Measurements from ENCODE around the gene BRF1.

The BRF1 gene

GRCh38 chr14:105252552-105253328, 48.1 kb downstream of the BRF1 start:
- TF ChIP-seq CTCF (conservative IDR thresholded peaks at IDR 0.05; ENCODE audit: low read length) (no peak), EZH2phosphoT487 (IDR thresholded peaks at IDR 0.05; ENCODE audit: borderline replicate concordance) (no peak)
- H3K27me3 ChIP-seq (ENCODE audit: insufficient read depth, low read length, poor library complexity, severe bottlenecking), result no peaks in the 10 kb centered on the region
- no peak overlapping the region for H3K4me3 ChIP-seq (ENCODE audit: low read length, poor library complexity, severe bottlenecking)
- no peak overlapping the region for H3K4me2 ChIP-seq (ENCODE audit: low read depth, low read length, poor library complexity, severe bottlenecking)
- H3K4me1 ChIP-seq (ENCODE audit: insufficient read depth, low read length, poor library complexity, severe bottlenecking), result peaks cover 13% of the 10 kb centered on the region
- peaks cover 11% of the 10 kb centered on the region; the same call in 1 of the 2 replicates for H3K79me2 ChIP-seq (ENCODE audit: insufficient read depth, low read length)
- no peak overlapping the region for H3K9ac ChIP-seq (ENCODE audit: low read depth, low read length, poor library complexity, severe bottlenecking)
- no peak overlapping the region for H2AFZ ChIP-seq (ENCODE audit: low read length)
- H3F3A ChIP-seq (ENCODE audit: low read depth), result no peaks in the 10 kb centered on the region
- no peaks in the 10 kb centered on the region for H3K9me3 ChIP-seq (ENCODE audit: insufficient read depth, low read depth, low read length)
- H4K20me1 ChIP-seq (ENCODE audit: insufficient read depth, low read length, poor library complexity, severe bottlenecking), result no peaks in the 10 kb centered on the region
- H3K36me3 ChIP-seq (ENCODE audit: insufficient read depth, low read length), result peaks cover 6% of the 10 kb centered on the region; the same call in 1 of the 2 replicates
- H3K9me2 ChIP-seq (replicated peaks; ENCODE audit: low read depth, low read length), result no peaks in the 10 kb centered on the region

DNA sequence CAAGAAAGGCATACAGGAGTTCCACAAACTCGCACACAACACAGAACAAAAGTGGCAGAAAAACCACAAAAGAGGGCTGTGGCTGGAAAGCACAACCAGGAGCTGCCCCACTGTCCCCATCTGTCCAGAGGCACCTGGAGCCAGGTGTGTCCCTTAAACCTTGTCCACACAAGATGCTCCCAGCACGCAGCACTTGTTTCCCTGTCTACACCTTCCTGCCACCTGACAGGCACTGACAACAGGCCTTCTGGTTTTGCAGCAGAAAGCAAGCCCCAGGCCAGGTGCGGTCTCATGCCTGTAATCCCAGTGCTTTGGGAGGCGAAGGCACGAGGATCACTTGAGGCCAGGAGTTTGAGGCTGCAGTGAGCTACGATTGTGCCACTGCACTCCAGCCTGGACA, 48.9 kb downstream of the BRF1 start:
- H3K4me3 ChIP-seq (ENCODE audit: low read length, poor library complexity, severe bottlenecking), result no peak overlapping the region
- no peaks in the 10 kb centered on the region for H3K9me3 ChIP-seq (ENCODE audit: insufficient read depth, low read depth, low read length)
- no peaks in the 10 kb centered on the region for H3K9me2 ChIP-seq (replicated peaks; ENCODE audit: low read depth, low read length)
- H3K36me3 ChIP-seq (ENCODE audit: insufficient read depth, low read length), result peaks cover 6% of the 10 kb centered on the region; the same call in 1 of the 2 replicates
- H3F3A ChIP-seq (ENCODE audit: low read depth), result no peaks in the 10 kb centered on the region
- no peaks in the 10 kb centered on the region for H3K27me3 ChIP-seq (ENCODE audit: insufficient read depth, low read length, poor library complexity, severe bottlenecking)
- no peak overlapping the region for H2AFZ ChIP-seq (ENCODE audit: low read length)
- H3K9ac ChIP-seq (ENCODE audit: low read depth, low read length, poor library complexity, severe bottlenecking), result no peak overlapping the region
- peaks cover 19% of the 10 kb centered on the region; the same call in 1 of the 2 replicates for H3K79me2 ChIP-seq (ENCODE audit: insufficient read depth, low read length)
- peaks cover 21% of the 10 kb centered on the region for H3K4me1 ChIP-seq (ENCODE audit: insufficient read depth, low read length, poor library complexity, severe bottlenecking)
- H3K4me2 ChIP-seq (ENCODE audit: low read depth, low read length, poor library complexity, severe bottlenecking), result no peak overlapping the region
- TF ChIP-seq CTCF (conservative IDR thresholded peaks at IDR 0.05; ENCODE audit: low read length), result no peak
- no peak for TF ChIP-seq EZH2phosphoT487 (IDR thresholded peaks at IDR 0.05; ENCODE audit: borderline replicate concordance)
- no peaks in the 10 kb centered on the region for H4K20me1 ChIP-seq (ENCODE audit: insufficient read depth, low read length, poor library complexity, severe bottlenecking)

DNA sequence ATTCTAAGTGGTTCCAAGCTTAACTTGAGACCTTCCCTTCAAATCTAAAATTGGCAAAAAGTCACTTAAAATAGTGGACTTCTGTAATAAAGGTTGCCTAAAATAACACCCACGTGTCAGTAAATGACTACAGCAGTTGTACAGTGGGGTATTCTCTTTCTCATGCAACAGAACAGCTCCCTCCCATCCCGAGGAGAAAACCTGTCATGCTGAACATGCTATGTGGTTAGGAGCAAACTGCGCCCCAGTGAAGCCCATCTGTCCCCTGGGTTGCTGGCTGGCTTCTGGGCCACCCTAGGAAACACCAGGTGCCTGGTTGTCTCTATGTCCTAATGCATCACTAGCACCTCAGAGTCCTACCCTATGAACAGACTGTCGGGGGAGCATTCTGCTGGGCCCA, 49.8 kb downstream of the BRF1 start:
- TF ChIP-seq CTCF (conservative IDR thresholded peaks at IDR 0.05; ENCODE audit: low read length), result no peak
- no peak overlapping the region for H2AFZ ChIP-seq (ENCODE audit: low read length)
- H3K9me2 ChIP-seq (replicated peaks; ENCODE audit: low read depth, low read length), result no peaks in the 10 kb centered on the region
- peaks cover 6% of the 10 kb centered on the region; the same call in 1 of the 2 replicates for H3K36me3 ChIP-seq (ENCODE audit: insufficient read depth, low read length)
- H3K4me1 ChIP-seq (ENCODE audit: insufficient read depth, low read length, poor library complexity, severe bottlenecking), result peaks cover 21% of the 10 kb centered on the region
- no peaks in the 10 kb centered on the region for H3F3A ChIP-seq (ENCODE audit: low read depth)
- peaks cover 23% of the 10 kb centered on the region; the same call in 1 of the 2 replicates for H3K79me2 ChIP-seq (ENCODE audit: insufficient read depth, low read length)
- H3K4me3 ChIP-seq (ENCODE audit: low read length, poor library complexity, severe bottlenecking), result no peak overlapping the region
- no peaks in the 10 kb centered on the region for H3K27me3 ChIP-seq (ENCODE audit: insufficient read depth, low read length, poor library complexity, severe bottlenecking)
- no peaks in the 10 kb centered on the region for H3K9me3 ChIP-seq (ENCODE audit: insufficient read depth, low read depth, low read length)
- no peak overlapping the region for H3K4me2 ChIP-seq (ENCODE audit: low read depth, low read length, poor library complexity, severe bottlenecking)
- H3K9ac ChIP-seq (ENCODE audit: low read depth, low read length, poor library complexity, severe bottlenecking), result no peak overlapping the region
- no peaks in the 10 kb centered on the region for H4K20me1 ChIP-seq (ENCODE audit: insufficient read depth, low read length, poor library complexity, severe bottlenecking)
